Ectodermal cell (in vitro differentiated cells): ENCODE data around the gene EFNA5.
A peak's percentile ranks its signal among the peaks of the same experiment; 100 is the strongest.

Experiments used
- H3K27ac ChIP-seq: 2 replicates; pipeline ENCODE4 v1.7.0; 2013; ENCODE audit warnings: mild to moderate bottlenecking, low read depth, low read length; ENCODE audit not compliant: insufficient read depth, poor library complexity, severe bottlenecking
- H3K27me3 ChIP-seq: 2 replicates; pipeline ENCODE4 v1.7.0; 2013; ENCODE audit warnings: mild to moderate bottlenecking, low read length; ENCODE audit not compliant: insufficient read depth, control insufficient read depth, poor library complexity, severe bottlenecking
- H3K36me3 ChIP-seq: one replicate; pipeline ENCODE4 v1.7.0; 2013; ENCODE audit warnings: low read length; ENCODE audit not compliant: control insufficient read depth, insufficient read depth
- H3K4me1 ChIP-seq: one replicate; pipeline ENCODE4 v1.7.0; 2013; ENCODE audit warnings: low read length; ENCODE audit not compliant: control insufficient read depth, insufficient read depth
- H3K4me3 ChIP-seq: 2 replicates; pipeline ENCODE4 v1.7.0; 2013; ENCODE audit warnings: low read depth, low read length, control low read depth; ENCODE audit not compliant: insufficient read depth
- H3K9me3 ChIP-seq: 2 replicates; pipeline ENCODE4 v1.7.0; 2013; ENCODE audit warnings: mild to moderate bottlenecking, low read length, moderate library complexity; ENCODE audit not compliant: control insufficient read depth
- WGBS, 2 experiments: methylation state at CpG; one replicate each; pipeline ENCODE4 v1.1.7; 2013; ENCODE audit warnings: missing lambda C conversion rate in 2 of 2; 5-methylcytosine and 5-hydroxymethylcytosine counted together

Gene EFNA5

GRCh38 chr5:107370396-107370968, 300.3 kb downstream of the EFNA5 start:
- H3K4me3 ChIP-seq: no peak overlapping the region
- no peaks in the 10 kb centered on the region for H3K9me3 ChIP-seq
- H3K4me1 ChIP-seq: peaks cover 44% of the 10 kb centered on the region
- no peaks in the 10 kb centered on the region for H3K27me3 ChIP-seq
- WGBS, 2 experiments: 93% methylated on average over 6 of the region's 6 CpGs
- H3K27ac ChIP-seq: no peak overlapping the region
- no peaks in the 10 kb centered on the region for H3K36me3 ChIP-seq

- 92 to 100% methylated on average over 1 of the region's 1 CpG for WGBS, 2 experiments
- Histone ChIP-seq H3K9me3 (no peaks in the 10 kb centered on the region), H3K4me1 (peaks cover 50% of the 10 kb centered on the region)
Measured at GRCh38 chr5:107369622-107370021, 301.1 kb downstream of the EFNA5 start.

GRCh38 chr5:107368615-107369014, 302.1 kb downstream of the EFNA5 start:
- Histone ChIP-seq H3K27me3 (no peaks in the 10 kb centered on the region), H3K4me1 (peaks cover 43% of the 10 kb centered on the region), H3K36me3 (no peaks in the 10 kb centered on the region), H3K4me3 (no peak overlapping the region), H3K27ac (no peak overlapping the region), H3K9me3 (no peaks in the 10 kb centered on the region)
- WGBS, 2 experiments: 90 to 92% methylated on average over 7 of the region's 7 CpGs

More at GRCh38 chr5:107369622-107370021, 301.1 kb downstream of the EFNA5 start:
- no peak overlapping the region for H3K4me3 ChIP-seq
- H3K27me3 ChIP-seq: no peaks in the 10 kb centered on the region
- H3K27ac ChIP-seq: no peak overlapping the region
- no peaks in the 10 kb centered on the region for H3K36me3 ChIP-seq

GRCh38 chr5:107367939-107368338, 302.8 kb downstream of the EFNA5 start:
- Histone ChIP-seq H3K27ac (peak overlapping the region; percentile 53), H3K27me3 (no peaks in the 10 kb centered on the region), H3K9me3 (no peaks in the 10 kb centered on the region), H3K4me1 (peaks cover 36% of the 10 kb centered on the region), H3K36me3 (no peaks in the 10 kb centered on the region), H3K4me3 (no peak overlapping the region)
- WGBS, 2 experiments: 75 to 78% methylated on average over 2 of the region's 2 CpGs

GRCh38 chr5:107367480-107367879, 303.3 kb downstream of the EFNA5 start:
- Histone ChIP-seq H3K4me3 (no peak overlapping the region), H3K36me3 (no peaks in the 10 kb centered on the region), H3K9me3 (no peaks in the 10 kb centered on the region), H3K27me3 (no peaks in the 10 kb centered on the region), H3K4me1 (peaks cover 36% of the 10 kb centered on the region), H3K27ac (peak overlapping the region; percentile 53)
- WGBS, 2 experiments: 47 to 49% methylated on average over 4 of the region's 4 CpGs

GRCh38 chr5:107365320-107366109, 305.2 kb downstream of the EFNA5 start:
- WGBS, 2 experiments: 81 to 91% methylated on average over 10 of the region's 10 CpGs
- Histone ChIP-seq H3K9me3 (no peaks in the 10 kb centered on the region), H3K4me1 (peaks cover 36% of the 10 kb centered on the region), H3K36me3 (no peaks in the 10 kb centered on the region), H3K27ac (peak overlapping the region; percentile 77), H3K27me3 (no peaks in the 10 kb centered on the region), H3K4me3 (no peak overlapping the region)

GRCh38 chr5:107364443-107365319, 306.1 kb downstream of the EFNA5 start:
- WGBS, 2 experiments: 96 to 100% methylated on average over 2 of the region's 2 CpGs
- Histone ChIP-seq H3K4me3 (no peak overlapping the region), H3K27ac (peak overlapping the region; percentile 77), H3K4me1 (peaks cover 36% of the 10 kb centered on the region), H3K27me3 (no peaks in the 10 kb centered on the region), H3K9me3 (no peaks in the 10 kb centered on the region), H3K36me3 (no peaks in the 10 kb centered on the region)

- Histone ChIP-seq H3K4me3 (no peak overlapping the region), H3K4me1 (peaks cover 33% of the 10 kb centered on the region), H3K27ac (no peak overlapping the region), H3K27me3 (no peaks in the 10 kb centered on the region), H3K9me3 (no peaks in the 10 kb centered on the region), H3K36me3 (no peaks in the 10 kb centered on the region)
- WGBS, 2 experiments: 100% methylated on average over 3 of the region's 3 CpGs
Measured at GRCh38 chr5:107363768-107364167, 307.0 kb downstream of the EFNA5 start.

GRCh38 chr5:107361945-107362344, 308.8 kb downstream of the EFNA5 start:
- Histone ChIP-seq H3K27ac (no peak overlapping the region), H3K4me1 (peaks cover 16% of the 10 kb centered on the region), H3K9me3 (no peaks in the 10 kb centered on the region), H3K27me3 (no peaks in the 10 kb centered on the region), H3K4me3 (no peak overlapping the region), H3K36me3 (no peaks in the 10 kb centered on the region)
- 92 to 95% methylated on average over 4 of the region's 4 CpGs for WGBS, 2 experiments

GRCh38 chr5:107359916-107360234, 310.9 kb downstream of the EFNA5 start:
- Histone ChIP-seq H3K4me3 (no peak overlapping the region), H3K4me1 (no peaks in the 10 kb centered on the region), H3K36me3 (no peaks in the 10 kb centered on the region), H3K27me3 (no peaks in the 10 kb centered on the region), H3K27ac (no peak overlapping the region), H3K9me3 (no peaks in the 10 kb centered on the region)
- 65 to 75% methylated on average over 1 of the region's 2 CpGs for WGBS, 2 experiments
